ENCODE data around the gene FOXJ1.

The FOXJ1 gene

GRCh38 chr17:76131051-76131691, 9.9 kb downstream of the FOXJ1 start:
- CTCF ChIA-PET = interaction anchor here (1.6 kb wide), 1 partner anchor 10 kb away, joined by 6 read pairs; no protein-coding TSS in a partner anchor
- H3K27ac ChIP-seq = no peak overlapping the region
- TF ChIP-seq, protein P1, sequence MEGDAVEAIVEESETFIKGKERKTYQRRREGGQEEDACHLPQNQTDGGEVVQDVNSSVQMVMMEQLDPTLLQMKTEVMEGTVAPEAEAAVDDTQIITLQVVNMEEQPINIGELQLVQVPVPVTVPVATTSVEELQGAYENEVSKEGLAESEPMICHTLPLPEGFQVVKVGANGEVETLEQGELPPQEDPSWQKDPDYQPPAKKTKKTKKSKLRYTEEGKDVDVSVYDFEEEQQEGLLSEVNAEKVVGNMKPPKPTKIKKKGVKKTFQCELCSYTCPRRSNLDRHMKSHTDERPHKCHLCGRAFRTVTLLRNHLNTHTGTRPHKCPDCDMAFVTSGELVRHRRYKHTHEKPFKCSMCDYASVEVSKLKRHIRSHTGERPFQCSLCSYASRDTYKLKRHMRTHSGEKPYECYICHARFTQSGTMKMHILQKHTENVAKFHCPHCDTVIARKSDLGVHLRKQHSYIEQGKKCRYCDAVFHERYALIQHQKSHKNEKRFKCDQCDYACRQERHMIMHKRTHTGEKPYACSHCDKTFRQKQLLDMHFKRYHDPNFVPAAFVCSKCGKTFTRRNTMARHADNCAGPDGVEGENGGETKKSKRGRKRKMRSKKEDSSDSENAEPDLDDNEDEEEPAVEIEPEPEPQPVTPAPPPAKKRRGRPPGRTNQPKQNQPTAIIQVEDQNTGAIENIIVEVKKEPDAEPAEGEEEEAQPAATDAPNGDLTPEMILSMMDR (conservative IDR thresholded peaks at IDR 0.05; ENCODE audit: low read depth) = no peak
- no peak for DNase-seq (ENCODE audit: low spot score)
- POLR2A ChIA-PET (ENCODE audit: low non-redundant PET) = no interaction called here

DNA sequence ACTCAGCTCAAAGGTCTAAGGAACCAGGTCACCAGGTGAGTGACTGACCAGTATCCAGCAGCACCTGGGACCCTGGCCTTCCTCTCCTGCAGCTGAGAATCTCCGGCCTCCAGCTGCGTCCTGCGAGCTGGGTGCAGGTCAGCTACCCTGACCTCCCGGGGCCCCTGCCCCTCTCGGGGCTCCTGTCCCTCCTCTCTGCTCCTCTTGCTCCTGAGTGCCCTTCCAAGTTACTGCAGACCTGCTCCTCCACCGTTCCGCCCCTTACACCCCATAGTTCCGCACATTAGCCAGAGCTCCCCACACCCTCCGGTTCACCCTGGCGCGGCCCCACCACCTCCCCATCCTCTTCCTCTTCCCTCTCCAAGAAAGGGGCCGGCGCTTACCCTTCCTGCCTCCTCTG, 10.6 kb downstream of the FOXJ1 start:
- POLR2A ChIA-PET (ENCODE audit: low non-redundant PET) = no interaction called here
- TF ChIP-seq, protein P1 (conservative IDR thresholded peaks at IDR 0.05; ENCODE audit: low read depth) = no peak
- no peak for DNase-seq (ENCODE audit: low spot score)
- H3K27ac ChIP-seq = no peak overlapping the region
- CTCF ChIA-PET = interaction anchor here (1.1 to 1.6 kb wide), 2 partner anchors 9 to 51 kb away, joined by 4 to 6 read pairs; no protein-coding TSS in a partner anchor

GRCh38 chr17:76125922-76126321, 15.1 kb downstream of the FOXJ1 start:
- H3K27ac ChIP-seq = no peak overlapping the region
- TF ChIP-seq, protein P1 (conservative IDR thresholded peaks at IDR 0.05; ENCODE audit: low read depth) = no peak
- POLR2A ChIA-PET (ENCODE audit: low non-redundant PET) = no interaction called here
- no peak for DNase-seq (ENCODE audit: low spot score)
- CTCF ChIA-PET = interaction anchor here (0.7 to 1.2 kb wide), 3 partner anchors 56 to 154 kb away, joined by 3 read pairs; no protein-coding TSS in a partner anchor

- no peak overlapping the region for H3K27ac ChIP-seq
- POLR2A ChIA-PET (ENCODE audit: low non-redundant PET) = no interaction called here
- TF ChIP-seq, protein P1 (conservative IDR thresholded peaks at IDR 0.05; ENCODE audit: low read depth) = no peak
- CTCF ChIA-PET = interaction anchor here (0.7 to 1.2 kb wide), 2 partner anchors 57 to 59 kb away, joined by 3 read pairs; no protein-coding TSS in a partner anchor
- no peak for DNase-seq (ENCODE audit: low spot score)
These were observed 15.7 kb downstream of the FOXJ1 start for GRCh38 chr17:76125391-76125675.

DNA sequence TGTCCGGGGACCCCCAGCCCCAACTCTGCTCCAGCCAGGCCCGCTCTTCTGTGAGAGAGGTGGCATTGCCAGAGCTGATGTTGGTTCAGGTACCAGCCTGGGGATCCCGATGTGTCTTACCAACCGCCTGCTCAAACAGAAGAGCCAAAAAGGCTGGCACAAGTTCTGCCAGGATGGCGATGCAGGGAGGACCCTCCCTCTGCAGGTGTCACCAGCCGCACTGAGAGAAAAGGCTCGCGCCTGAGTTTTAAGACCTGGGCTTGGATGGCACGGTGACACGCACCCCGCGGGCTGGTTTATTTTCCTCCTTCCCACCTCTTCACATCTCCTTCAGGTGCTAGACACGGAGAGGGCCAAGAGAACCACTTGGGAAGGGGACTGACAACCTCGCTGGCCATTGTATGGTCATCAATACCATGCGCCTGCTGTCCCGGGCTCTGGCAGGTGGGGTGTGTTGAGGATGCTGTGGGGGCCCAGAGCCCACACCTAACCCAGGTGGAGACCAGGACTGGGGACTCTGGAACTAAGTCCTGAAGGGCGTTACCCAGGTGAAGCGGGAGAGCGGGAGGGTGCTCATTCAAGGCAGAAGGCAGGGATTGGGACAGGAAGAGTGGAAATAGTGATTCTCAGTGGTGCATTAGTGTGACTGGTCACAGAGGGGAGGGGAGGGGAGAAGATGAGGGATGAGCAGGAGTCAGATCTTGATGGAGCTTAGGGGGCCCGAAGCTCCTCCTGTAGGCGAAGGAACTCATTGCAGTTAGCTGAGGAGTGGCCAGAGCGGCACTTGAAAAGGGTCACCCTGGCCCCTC, 16.3 kb downstream of the FOXJ1 start:
- H3K27ac ChIP-seq = no peak overlapping the region
- POLR2A ChIA-PET (ENCODE audit: low non-redundant PET) = no interaction called here
- CTCF ChIA-PET = interaction anchor here (0.5 to 5.1 kb wide), 3 partner anchors 56 to 154 kb away, joined by 3 to 60 read pairs (median 4); no protein-coding TSS in a partner anchor
- TF ChIP-seq, protein P1 (conservative IDR thresholded peaks at IDR 0.05; ENCODE audit: low read depth) = no peak
- DNase-seq (ENCODE audit: low spot score) = no peak

- H3K27ac ChIP-seq = no peak overlapping the region
- POLR2A ChIA-PET (ENCODE audit: low non-redundant PET) = no interaction called here
These were observed 17.1 kb downstream of the FOXJ1 start for GRCh38 chr17:76123749-76124581.

More at GRCh38 chr17:76123749-76124581, 17.1 kb downstream of the FOXJ1 start:
- DNase-seq (ENCODE audit: low spot score) = no peak
- CTCF ChIA-PET = interaction anchor here (0.5 to 5.1 kb wide), 3 partner anchors 57 to 155 kb away, joined by 3 to 60 read pairs (median 4); no protein-coding TSS in a partner anchor
- TF ChIP-seq, protein P1 (conservative IDR thresholded peaks at IDR 0.05; ENCODE audit: low read depth) = no peak
